Spinal cord (tissue), 10 donors: ENCODE measurements around the gene SPEG. TPM values are rescaled to one million over a fixed set of nuclear protein-coding genes. Genes with fewer than 3 reads are reported as not detected.

Experiments
- DNase-seq, 6 donors: peaks; one replicate each; pipeline versions ENCODE4 v3.0.0 to v3.0.0-alpha.2; 2013 to 2015; ENCODE audit warnings: low spot score in 6 of 6, low read depth in 4 of 6
- H3K27ac ChIP-seq: one replicate; pipeline ENCODE4 v1.5.1; 2013; ENCODE audit warnings: low read depth, low read length, control low read depth
- H3K27me3 ChIP-seq: one replicate; pipeline ENCODE4 v1.6.1; 2013; ENCODE audit warnings: low read length; ENCODE audit not compliant: control insufficient read depth, insufficient read depth
- H3K36me3 ChIP-seq: one replicate; pipeline ENCODE4 v1.6.1; 2013; ENCODE audit warnings: low read length; ENCODE audit not compliant: control insufficient read depth, insufficient read depth
- H3K4me1 ChIP-seq: one replicate; pipeline ENCODE4 v1.6.1; 2013; ENCODE audit warnings: low read length; ENCODE audit not compliant: control insufficient read depth, insufficient read depth
- H3K4me3 ChIP-seq: one replicate; pipeline ENCODE4 v1.5.1; 2013; ENCODE audit warnings: low read depth, low read length, control low read depth
- H3K9me3 ChIP-seq: one replicate; pipeline ENCODE4 v1.6.1; 2013; ENCODE audit warnings: low read length; ENCODE audit not compliant: control insufficient read depth, insufficient read depth
- WGBS: methylation state at CpG from one replicate; pipeline ENCODE4 v1.1.5; 2013; ENCODE audit warnings: missing lambda C conversion rate; ENCODE audit not compliant: insufficient coverage; 5-methylcytosine and 5-hydroxymethylcytosine counted together
- polyA plus RNA-seq, 2 donors: library from polyadenylated mRNA; unstranded; fragments of 120-200 nt; gene quantifications; one replicate each; pipeline ENCODE4 v1.2.1, GENCODE V29; 2013; ENCODE audit not compliant: insufficient read length in 2 of 2
- total RNA-seq, 2 donors: library from RNA; depleted of rRNA in 1 of 2; stranded (reverse); fragments of 120-200 nt in 1 of 2; fragments of >200 nt in 1 of 2; gene quantifications; one replicate each; pipeline versions ENCODE4 v1.2.3 to v1.2.4, GENCODE V29; 2013 to 2014
- donor health status: healthy.

The SPEG gene
- total and polyA plus RNA-seq, 4 donors = 12.2 to 84.2 (median 46.0) TPM

- H3K27ac ChIP-seq = no peak overlapping the region
- 92% methylated on average over 26 of the region's 26 CpGs for WGBS
- H3K4me3 ChIP-seq = no peak overlapping the region
Observed at GRCh38 chr2:219547621-219548020, 113.0 kb downstream of the SPEG start.

More at GRCh38 chr2:219547621-219548020, 113.0 kb downstream of the SPEG start:
- Histone ChIP-seq H3K27me3 (peaks cover 3% of the 10 kb centered on the region), H3K9me3 (no peaks in the 10 kb centered on the region), H3K4me1 (peaks cover 47% of the 10 kb centered on the region), H3K36me3 (peaks cover 55% of the 10 kb centered on the region)
- no peak for DNase-seq

Other genes with a start within 250 kb of the SPEG start
- 10 to 100 TPM; 14.5 to 40.5 TPM for gene ZFAND2B, start 228.1 kb upstream of the SPEG start, total RNA-seq
- gene ZFAND2B, start 228.1 kb upstream of the SPEG start, polyA plus RNA-seq = 10 to 100 TPM; 37.2 to 46.4 TPM
- gene ABCB6, start 215.9 kb upstream of the SPEG start, total RNA-seq = 10 to 100 TPM; 39.7 to 47.2 TPM
- 10 to 100 TPM; 60.6 to 78.8 TPM for gene ABCB6, start 215.9 kb upstream of the SPEG start, polyA plus RNA-seq
- gene ATG9A, start 205.2 kb upstream of the SPEG start, total RNA-seq = 10 to 100 TPM; 26.2 to 45.9 TPM
- 10 to 100 TPM; 56.0 to 59.8 TPM for gene ATG9A, start 205.2 kb upstream of the SPEG start, polyA plus RNA-seq
- gene ANKZF1, start 205.0 kb upstream of the SPEG start, total RNA-seq = 10 to 100 TPM; 29.2 to 53.6 TPM
- gene ANKZF1, start 205.0 kb upstream of the SPEG start, polyA plus RNA-seq = 10 to 100 TPM; 44.0 to 74.2 TPM
- gene GLB1L, start 189.4 kb upstream of the SPEG start, total RNA-seq = 10 to 100 TPM in 1 of 2 donors, 1 to 10 TPM in 1; 9.4 to 22.1 TPM
- gene GLB1L, start 189.4 kb upstream of the SPEG start, polyA plus RNA-seq = 10 to 100 TPM; 11.4 to 12.0 TPM
- gene STK16, start 189.4 kb upstream of the SPEG start, total RNA-seq = 10 to 100 TPM; 16.4 to 25.0 TPM
- 10 to 100 TPM; 36.3 to 38.7 TPM for gene STK16, start 189.4 kb upstream of the SPEG start, polyA plus RNA-seq
- gene TUBA4B, start 181.6 kb upstream of the SPEG start, total RNA-seq = 1 to 10 TPM in 1 of 2 donors, not detected in 1; 1.5 TPM
- gene TUBA4B, start 181.6 kb upstream of the SPEG start, polyA plus RNA-seq = under 1 TPM; 0.38 to 0.39 TPM
- gene TUBA4A, start 180.9 kb upstream of the SPEG start, total RNA-seq = 10 to 100 TPM; 14.3 to 43.9 TPM
- 10 to 100 TPM; 73.6 to 84.9 TPM for gene TUBA4A, start 180.9 kb upstream of the SPEG start, polyA plus RNA-seq
- gene DNAJB2, start 155.5 kb upstream of the SPEG start, total RNA-seq = 100 to 1,000 TPM in 1 of 2 donors, 10 to 100 TPM in 1; 81.5 to 101 TPM
- 100 to 1,000 TPM; 163 to 186 TPM for gene DNAJB2, start 155.5 kb upstream of the SPEG start, polyA plus RNA-seq
- gene PTPRN, start 125.4 kb upstream of the SPEG start, total RNA-seq = 10 to 100 TPM; 12.6 to 67.3 TPM
- gene PTPRN, start 125.4 kb upstream of the SPEG start, polyA plus RNA-seq = 10 to 100 TPM; 72.2 to 88.1 TPM
- gene RESP18, start 102.1 kb upstream of the SPEG start, total RNA-seq = 1 to 10 TPM; 1.1 to 2.8 TPM
- gene RESP18, start 102.1 kb upstream of the SPEG start, polyA plus RNA-seq = 1 to 10 TPM; 6.6 to 7.0 TPM
- 10 to 100 TPM; 25.6 to 40.8 TPM for gene DNPEP, start 46.9 kb upstream of the SPEG start, total RNA-seq
- 10 to 100 TPM; 40.2 to 57.2 TPM for gene DNPEP, start 46.9 kb upstream of the SPEG start, polyA plus RNA-seq
- gene DES, start 16.5 kb upstream of the SPEG start, total RNA-seq = 1 to 10 TPM; 4.8 to 5.5 TPM
- gene DES, start 16.5 kb upstream of the SPEG start, polyA plus RNA-seq = 1 to 10 TPM; 3.5 to 8.8 TPM
- gene GMPPA, start 64.0 kb downstream of the SPEG start, total RNA-seq = 10 to 100 TPM; 19.0 to 29.8 TPM
- gene GMPPA, start 64.0 kb downstream of the SPEG start, polyA plus RNA-seq = 10 to 100 TPM; 19.2 to 23.6 TPM
- 10 to 100 TPM in 1 of 2 donors, 1 to 10 TPM in 1; 8.2 to 18.8 TPM for gene ASIC4, start 79.6 kb downstream of the SPEG start, total RNA-seq
- 10 to 100 TPM; 36.4 to 47.2 TPM for gene ASIC4, start 79.6 kb downstream of the SPEG start, polyA plus RNA-seq
- gene CHPF, start 109.0 kb downstream of the SPEG start, total RNA-seq = 10 to 100 TPM; 61.2 to 84.5 TPM
- gene CHPF, start 109.0 kb downstream of the SPEG start, polyA plus RNA-seq = 10 to 100 TPM; 68.8 to 86.6 TPM
- 1 to 10 TPM; 4.7 to 5.3 TPM for gene TMEM198, start 109.2 kb downstream of the SPEG start, total RNA-seq
- gene TMEM198, start 109.2 kb downstream of the SPEG start, polyA plus RNA-seq = 10 to 100 TPM; 18.7 to 19.0 TPM
- 100 to 1,000 TPM in 1 of 2 donors, 10 to 100 TPM in 1; 53.3 to 145 TPM for gene OBSL1, start 136.7 kb downstream of the SPEG start, total RNA-seq
- 100 to 1,000 TPM; 148 to 178 TPM for gene OBSL1, start 136.7 kb downstream of the SPEG start, polyA plus RNA-seq
- 1 to 10 TPM in 1 of 2 donors, under 1 TPM in 1; 0.10 to 1.4 TPM for gene INHA, start 137.5 kb downstream of the SPEG start, total RNA-seq
- gene INHA, start 137.5 kb downstream of the SPEG start, polyA plus RNA-seq = 1 to 10 TPM; 2.2 to 5.1 TPM
- gene STK11IP, start 163.0 kb downstream of the SPEG start, total RNA-seq = 10 to 100 TPM; 23.4 to 29.7 TPM
- gene STK11IP, start 163.0 kb downstream of the SPEG start, polyA plus RNA-seq = 10 to 100 TPM; 40.6 to 53.9 TPM
- 10 to 100 TPM; 17.0 to 18.7 TPM for gene SLC4A3, start 192.8 kb downstream of the SPEG start, total RNA-seq
- gene SLC4A3, start 192.8 kb downstream of the SPEG start, polyA plus RNA-seq = 10 to 100 TPM; 56.8 to 61.3 TPM